OCI-LY7 (cell line): ENCODE data around the gene LGR6. TPM values are rescaled to one million over a fixed set of nuclear protein-coding genes. Genes with fewer than 3 reads are reported as not detected.
A peak's percentile ranks its signal among the peaks of the same experiment; 100 is the strongest.
"Not testable (repeated sequence)": the region's sequence is repeated elsewhere in the genome, so short reads cannot be mapped to it uniquely, and the experiment has no call there.

ENCODE experiments used
- BruUV-seq: library from RNA; stranded (reverse); fragments of 400-500 nt; replicated peaks from 2 replicates; lab custom pipeline; 2021; lab: Mats Ljungman, UMichigan
- CTCF ChIA-PET: fragments of 300-600 bp; sonication (Branson Sonifier 250); formaldehyde crosslinking; loops from one replicate; lab custom pipeline; 2022; ENCODE audit warnings: antibody characterized with exemption; ENCODE audit not compliant: unreplicated experiment; lab: Charles Lee
- POLR2A ChIA-PET: fragments of 300-600 bp; sonication (Branson Sonifier 250); formaldehyde crosslinking; loops from one replicate; lab custom pipeline; 2022; ENCODE audit warnings: antibody characterized with exemption; lab: Charles Lee
- DNase-seq: peaks from one replicate; pipeline ENCODE4 v3.0.0-alpha.2; 2015; ENCODE audit warnings: low spot score
- H2AFZ ChIP-seq: fragments of 200-600 bp; sonication (generic), shearing (Covaris generic); 2 replicates; pipeline ENCODE4 v1.6.1; 2014; ENCODE audit warnings: mild to moderate bottlenecking, antibody characterized with exemption, low read length, moderate library complexity
- H3K27ac ChIP-seq: fragments of 200-600 bp; sonication (generic); 2 replicates; pipeline ENCODE4 v1.5.1; 2014; ENCODE audit warnings: mixed run types, low read depth, mild to moderate bottlenecking, moderate library complexity, low read length, inconsistent platforms; ENCODE audit not compliant: poor library complexity, severe bottlenecking
- H3K36me3 ChIP-seq: fragments of 200-600 bp; sonication (generic); 2 replicates; pipeline ENCODE4 v1.6.1; 2014; ENCODE audit warnings: mild to moderate bottlenecking, antibody characterized with exemption, low read length, moderate library complexity, mixed read lengths; ENCODE audit not compliant: insufficient read depth
- H3K4me1 ChIP-seq: fragments of 200-600 bp; sonication (generic); 2 replicates; pipeline ENCODE4 v1.5.1; 2014; ENCODE audit warnings: mild to moderate bottlenecking, low read length; ENCODE audit not compliant: insufficient read depth, poor library complexity, severe bottlenecking
- H3K4me2 ChIP-seq: fragments of 200-600 bp; sonication (generic); 2 replicates; pipeline ENCODE4 v1.6.1; 2014; ENCODE audit warnings: mild to moderate bottlenecking, low read length
- H3K4me3 ChIP-seq: fragments of 200-600 bp; sonication (generic); 2 replicates; pipeline ENCODE4 v1.5.1; 2014; ENCODE audit warnings: mild to moderate bottlenecking, low read depth, low read length; ENCODE audit not compliant: poor library complexity, severe bottlenecking
- H3K79me2 ChIP-seq: fragments of 200-600 bp; sonication (generic); 2 replicates; pipeline ENCODE4 v1.6.1; 2016; ENCODE audit warnings: low read depth, mild to moderate bottlenecking, low read length, moderate library complexity, mixed read lengths; ENCODE audit not compliant: insufficient read depth
- H3K9me2 ChIP-seq: fragments of 200-600 bp; sonication (generic); 2 replicates; pipeline ENCODE4 v1.6.1; 2016; ENCODE audit warnings: mild to moderate bottlenecking, low read length, mixed read lengths; ENCODE audit not compliant: insufficient read depth
- H3K9me3 ChIP-seq: fragments of 200-600 bp; sonication (generic); 2 replicates; pipeline ENCODE4 v1.6.1; 2014; ENCODE audit warnings: mild to moderate bottlenecking, mixed run types, low read length, mixed read lengths
- H4K20me1 ChIP-seq: fragments of 200-600 bp; sonication (generic); 2 replicates; pipeline ENCODE4 v1.6.1; 2014; ENCODE audit warnings: mild to moderate bottlenecking, antibody characterized with exemption, low read length, moderate library complexity, mixed read lengths; ENCODE audit not compliant: insufficient read depth
- CTCF ChIP-seq: fragments of 200-600 bp; sonication (generic); conservative IDR thresholded peaks from 2 replicates; pipeline ENCODE4 v1.5.1; 2014; ENCODE audit warnings: mild to moderate bottlenecking, antibody characterized with exemption, low read length, moderate library complexity, mixed read lengths
- EZH2phosphoT487 ChIP-seq: fragments of 200-600 bp; sonication (generic); IDR thresholded peaks from 2 replicates; pipeline ENCODE4 v1.6.1; 2018; ENCODE audit warnings: low read depth, borderline replicate concordance, mild to moderate bottlenecking, mixed run types, antibody characterized with exemption, low read length, moderate library complexity, mixed read lengths
- intact Hi-C: fragments of 100-400 bp; cut with micrococcal nuclease; formaldehyde crosslinking; loops from one replicate; pipeline ENCODE4 v1.10.0; 2022; ENCODE audit not compliant: unreplicated experiment
- total RNA-seq, 2 experiments: library from RNA; depleted of rRNA in 1 of 2; stranded (reverse); fragments of >200 nt in 1 of 2; shearing (Covaris generic) in 1 of 2; gene quantifications; 2 replicates each; pipeline ENCODE4 v1.2.3, GENCODE V29; 2014 to 2022

The LGR6 gene
- total RNA-seq, 2 experiments from 2014 or later = not detected

- H3K36me3 ChIP-seq = no peaks in the 10 kb centered on the region
- POLR2A ChIA-PET = interaction anchor here (1.0 to 1.7 kb wide), 4 partner anchors 8 to 18 kb away, joined by 3 to 6 read pairs (median 4); partner anchors contain the start of gene UBE2T
- H3K4me3 ChIP-seq = peak overlapping the region; percentile 86
- peak overlapping the region; percentile 79 for H3K4me2 ChIP-seq
- intact Hi-C loops = loop anchor here (10.0 kb wide), 1 partner anchor 655 kb away; the partner anchor contains the start of gene TMEM183A
- CTCF ChIA-PET = no interaction called here
- H4K20me1 ChIP-seq = 0 out of 2 replicates have a peak, but pooled peaks cover 6% of the 10 kb centered on the region
- peaks cover 14% of the 10 kb centered on the region; the same call in 1 of the 2 replicates for H3K79me2 ChIP-seq
- H3K27ac ChIP-seq = peak overlapping the region; percentile 22
- DNase-seq = peak; percentile 23
- TF ChIP-seq EZH2phosphoT487 (no peak), CTCF (no peak)
- peak overlapping the region; percentile 86 for H2AFZ ChIP-seq
- peaks cover 16% of the 10 kb centered on the region for H3K4me1 ChIP-seq
- no TSS peak for BruUV-seq
- H3K9me2 ChIP-seq = no peaks in the 10 kb centered on the region
- no peaks in the 10 kb centered on the region for H3K9me3 ChIP-seq
Measured at GRCh38 chr1:202349206-202349928, 155.8 kb downstream of the LGR6 start.

GRCh38 chr1:202351725-202352124 is 158.1 kb downstream of the LGR6 start:
- TF ChIP-seq EZH2phosphoT487 (no peak), CTCF (no peak)
- Histone ChIP-seq H3K9me3 (no peaks in the 10 kb centered on the region), H3K27ac (no peak overlapping the region), H3K4me1 (peaks cover 16% of the 10 kb centered on the region), H4K20me1 (0 out of 2 replicates have a peak, but pooled peaks cover 6% of the 10 kb centered on the region), H3K36me3 (no peaks in the 10 kb centered on the region), H3K4me2 (no peak overlapping the region), H3K9me2 (no peaks in the 10 kb centered on the region), H2AFZ (no peak overlapping the region), H3K79me2 (peaks cover 14% of the 10 kb centered on the region; the same call in 1 of the 2 replicates), H3K4me3 (no peak overlapping the region)
- ChIA-PET POLR2A (interaction anchor here (1.8 kb wide), 1 partner anchor 10 kb away, joined by 11 read pairs; the partner anchor contains the start of gene UBE2T), CTCF (no interaction called here)
- intact Hi-C loops = no loop called here
- DNase-seq = no peak
- BruUV-seq = no TSS peak

- H3K79me2 ChIP-seq = peaks cover 14% of the 10 kb centered on the region; the same call in 1 of the 2 replicates
Measured at GRCh38 chr1:202352583-202353197, 159.1 kb downstream of the LGR6 start.

More at GRCh38 chr1:202352583-202353197, 159.1 kb downstream of the LGR6 start:
- H4K20me1 ChIP-seq, H3K36me3 ChIP-seq, H3K9me3 ChIP-seq, CTCF ChIA-PET, DNase-seq, H2AFZ ChIP-seq, BruUV-seq, intact Hi-C loops, H3K4me2 ChIP-seq, H3K9me2 ChIP-seq, H3K27ac ChIP-seq, H3K4me3 ChIP-seq: not testable (repeated sequence)
- peaks cover 15% of the 10 kb centered on the region for H3K4me1 ChIP-seq
- POLR2A ChIA-PET = interaction anchor here (0.7 kb wide), 2 partner anchors 175 to 371 kb away, joined by 3 read pairs; no protein-coding TSS in a partner anchor
